ENCODE measurements around the gene SUPT20HL2. TPM values are rescaled to one million over a fixed set of nuclear protein-coding genes. Genes with fewer than 3 reads are reported as not detected.
"Not testable (repeated sequence)": the region's sequence is repeated elsewhere in the genome, so short reads cannot be mapped to it uniquely, and the experiment has no call there.

The SUPT20HL2 gene
- polyA plus RNA-seq, 3 donors, result 0.34 TPM; not detected in 2

GRCh38 chrX:24311507-24312248, 2.2 kb downstream of the SUPT20HL2 start:
- WGBS, 3 donors, result 74 to 83% (median 82%) methylated on average over 11 to 20 of the region's 22 CpGs
- H3K27ac ChIP-seq (ENCODE audit: low read depth, low read length), result not testable (repeated sequence)

DNA sequence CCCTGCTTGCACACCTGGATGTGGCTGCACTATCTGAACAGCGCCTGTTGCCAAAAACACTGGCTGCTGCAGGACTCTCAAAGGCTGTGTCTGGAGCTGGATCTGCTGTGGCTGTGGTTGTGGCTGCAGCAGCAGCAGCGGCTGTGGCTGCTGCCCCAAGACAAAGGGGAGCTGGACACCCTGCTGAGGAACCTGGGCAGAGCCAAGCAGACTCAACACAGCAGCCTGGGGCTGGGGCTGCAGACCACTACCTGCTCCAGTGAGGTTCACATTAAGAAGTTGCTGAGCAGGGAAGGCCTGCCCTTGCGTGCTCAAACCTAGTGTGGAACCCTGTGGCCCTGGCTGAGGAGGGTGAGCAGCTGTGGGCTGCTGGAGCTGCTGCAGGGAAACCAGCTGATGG, 3.0 kb downstream of the SUPT20HL2 start:
- WGBS, 3 donors, result 73 to 91% (median 76%) methylated on average over 3 of the region's 3 CpGs

DNA sequence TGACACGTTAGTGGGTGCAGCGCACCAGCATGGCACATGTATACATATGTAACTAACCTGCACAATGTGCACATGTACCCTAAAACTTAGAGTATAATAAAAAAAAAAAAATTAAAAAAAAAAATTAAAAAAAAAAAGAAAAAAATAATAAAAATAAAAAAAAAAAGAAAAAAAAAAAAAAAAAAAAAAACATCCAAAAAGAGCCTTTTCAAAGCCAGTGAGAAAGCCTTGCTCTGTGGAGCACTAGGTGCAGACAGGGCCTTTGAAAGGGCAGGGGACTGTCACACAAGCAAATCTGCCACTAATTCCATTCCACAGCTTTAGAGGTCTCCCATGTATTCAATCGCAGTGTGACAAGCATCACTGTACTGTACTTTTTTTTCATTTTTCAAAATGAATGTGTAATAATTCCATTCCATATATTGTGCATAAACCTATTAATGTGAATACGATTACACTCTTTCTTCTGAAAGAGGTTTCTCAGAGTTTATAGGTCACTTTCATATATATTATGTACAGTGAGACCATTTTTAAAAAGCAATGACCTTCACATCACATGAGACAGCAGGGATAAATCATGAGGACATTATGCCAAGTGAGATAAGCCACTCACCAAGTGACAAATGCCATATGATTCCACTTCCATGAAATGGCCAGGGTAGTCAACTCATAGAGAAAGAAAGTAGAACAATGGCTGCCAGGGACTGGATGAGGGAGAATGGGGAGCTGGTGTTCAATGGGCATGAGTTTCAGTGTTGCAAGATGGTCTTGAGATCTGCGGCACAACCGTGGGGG, 4.1 kb downstream of the SUPT20HL2 start:
- H3K27ac ChIP-seq (ENCODE audit: low read depth, low read length), result not testable (repeated sequence)
- 93 to 97% (median 97%) methylated on average over 4 to 5 of the region's 6 CpGs for WGBS, 3 donors

More for the DNA sequence above, 3.0 kb downstream of the SUPT20HL2 start:
- H3K27ac ChIP-seq (ENCODE audit: low read depth, low read length), result not testable (repeated sequence)

GRCh38 chrX:24308803-24309202, 5.1 kb downstream of the SUPT20HL2 start:
- H3K27ac ChIP-seq (ENCODE audit: low read depth, low read length), result not testable (repeated sequence)
- WGBS, 3 donors, result 89 to 92% (median 92%) methylated on average over 4 of the region's 4 CpGs

GRCh38 chrX:24306440-24306839, 7.4 kb downstream of the SUPT20HL2 start:
- 43 to 64% (median 54%) methylated on average over 6 of the region's 6 CpGs for WGBS, 3 donors
- no peak overlapping the region for H3K27ac ChIP-seq (ENCODE audit: low read depth, low read length)

- no peak overlapping the region for H3K27ac ChIP-seq (ENCODE audit: low read depth, low read length)
- 71 to 82% (median 73%) methylated on average over 5 to 7 of the region's 7 CpGs for WGBS, 3 donors
Observed at GRCh38 chrX:24305905-24306304, 8.0 kb downstream of the SUPT20HL2 start.

- no peak overlapping the region for H3K27ac ChIP-seq (ENCODE audit: low read depth, low read length)
- 79 to 100% (median 86%) methylated on average over 2 of the region's 2 CpGs for WGBS, 3 donors
Observed at GRCh38 chrX:24301806-24302205, 12.1 kb downstream of the SUPT20HL2 start.

DNA sequence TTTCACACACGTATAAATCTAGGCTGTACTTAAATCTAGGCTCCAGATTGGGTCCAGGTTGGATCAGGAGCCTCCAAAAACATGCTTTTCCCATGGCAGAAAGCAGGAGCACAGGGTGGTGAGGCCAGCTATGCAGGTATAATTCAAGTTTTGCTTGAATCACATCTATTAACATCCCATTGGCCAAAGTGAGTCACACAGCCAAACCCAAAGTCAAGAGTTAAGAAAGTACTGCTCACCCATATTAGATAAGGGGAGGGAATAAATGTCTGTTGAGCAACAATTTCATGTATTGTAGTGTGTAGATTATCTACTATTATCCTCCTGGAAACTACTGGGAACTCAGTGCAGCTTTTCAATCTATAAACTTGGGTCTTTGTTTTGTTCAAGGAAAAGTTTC, 12.8 kb downstream of the SUPT20HL2 start:
- H3K27ac ChIP-seq (ENCODE audit: low read depth, low read length), result no peak overlapping the region
- WGBS, 3 donors, result 69 to 94% (median 88%) methylated on average over 1 of the region's 1 CpG

- H3K27ac ChIP-seq (ENCODE audit: low read depth, low read length), result no peak overlapping the region
- 51 to 76% (median 52%) methylated on average over 3 of the region's 3 CpGs for WGBS, 3 donors
Observed at GRCh38 chrX:24298191-24298590, 15.7 kb downstream of the SUPT20HL2 start.

- H3K27ac ChIP-seq (ENCODE audit: low read depth, low read length), result no peak overlapping the region
- WGBS, 3 donors, result 44 to 54% (median 51%) methylated on average over 13 of the region's 13 CpGs
Observed at GRCh38 chrX:24294619-24295018, 19.2 kb downstream of the SUPT20HL2 start.

DNA sequence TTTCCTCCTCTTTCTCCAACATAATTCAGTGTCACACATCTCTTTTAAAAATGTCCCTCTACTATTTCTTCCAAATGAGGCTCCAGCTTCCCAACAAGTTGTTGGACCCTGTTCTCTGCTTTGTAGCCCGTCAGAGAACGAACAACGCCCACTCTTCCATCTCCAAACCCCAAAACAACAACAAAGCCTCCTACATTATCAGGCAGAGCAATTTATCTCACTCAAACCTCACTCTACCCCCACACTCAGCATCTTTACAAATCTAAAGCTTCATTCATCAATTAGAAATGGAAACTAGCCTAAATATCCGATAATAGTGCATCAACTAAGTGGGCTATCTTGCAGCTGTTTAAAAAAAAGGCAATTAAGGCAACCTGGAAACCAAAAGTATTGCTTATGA, 20.5 kb downstream of the SUPT20HL2 start:
- WGBS, 3 donors, result 67 to 78% (median 71%) methylated on average over 4 of the region's 4 CpGs
- no peak overlapping the region for H3K27ac ChIP-seq (ENCODE audit: low read depth, low read length)

- WGBS, 3 donors, result 70 to 76% (median 74%) methylated on average over 4 of the region's 4 CpGs
- H3K27ac ChIP-seq (ENCODE audit: low read depth, low read length), result no peak overlapping the region
Observed at GRCh38 chrX:24292353-24292752, 21.5 kb downstream of the SUPT20HL2 start.

DNA sequence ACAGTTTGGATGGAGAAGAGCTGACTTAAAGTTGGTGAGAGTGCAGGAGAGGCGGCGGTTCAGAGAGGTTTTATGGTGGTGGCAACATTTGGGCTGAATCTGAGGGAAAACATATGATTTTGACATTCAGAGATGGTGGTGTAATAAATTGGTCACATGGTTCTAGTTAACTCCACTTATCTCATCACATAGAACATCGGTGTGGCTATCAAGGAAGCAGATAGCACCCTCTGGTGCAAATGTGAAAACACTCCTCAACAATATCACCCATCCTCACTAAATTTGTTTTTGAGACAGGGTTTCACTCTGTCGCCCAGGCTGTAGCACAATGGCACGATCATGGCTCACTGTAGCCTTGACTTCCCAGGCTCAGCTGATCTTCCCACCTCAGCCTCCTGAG, 28.8 kb downstream of the SUPT20HL2 start:
- H3K27ac ChIP-seq (ENCODE audit: low read depth, low read length), result no peak overlapping the region
- 71 to 89% (median 80%) methylated on average over 5 of the region's 5 CpGs for WGBS, 3 donors

DNA sequence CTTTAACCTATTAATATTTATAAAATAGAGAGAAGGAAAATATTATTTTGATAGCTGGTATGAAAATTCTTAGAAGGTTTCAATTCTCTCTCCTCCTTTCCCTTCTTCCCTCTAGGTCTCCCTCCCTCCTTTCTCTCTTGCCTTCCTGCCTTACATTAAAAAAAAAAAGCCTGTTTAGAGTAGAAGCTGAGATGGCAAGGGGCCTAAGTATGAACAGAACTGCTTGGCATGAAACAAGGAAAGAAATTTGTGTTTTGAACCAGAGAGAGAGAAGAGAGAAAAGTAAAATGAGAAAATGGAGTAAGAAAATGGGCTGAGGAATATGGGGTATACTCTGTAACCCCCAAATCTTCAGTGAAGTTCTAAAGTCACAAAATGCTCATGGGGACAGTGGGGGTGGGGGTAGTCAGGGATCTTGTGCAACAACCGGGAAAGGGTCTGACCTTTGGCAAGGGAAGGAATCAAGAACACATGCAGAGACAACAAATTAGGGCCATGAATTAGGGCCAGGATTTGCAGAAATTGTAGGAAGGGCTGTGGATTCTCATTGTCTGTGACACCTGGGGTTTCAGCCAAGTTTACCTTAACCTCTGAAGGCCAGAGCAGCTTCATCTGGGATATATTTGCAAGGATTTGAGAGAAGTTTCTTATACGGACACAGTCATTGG, 30.6 kb downstream of the SUPT20HL2 start:
- WGBS, 3 donors, result 53 to 89% (median 56%) methylated on average over 2 of the region's 2 CpGs
- no peak overlapping the region for H3K27ac ChIP-seq (ENCODE audit: low read depth, low read length)

GRCh38 chrX:24282381-24283126, 31.3 kb downstream of the SUPT20HL2 start:
- WGBS, 3 donors, result 8 to 36% (median 18%) methylated on average over 12 of the region's 12 CpGs
- no peak overlapping the region for H3K27ac ChIP-seq (ENCODE audit: low read depth, low read length)

DNA sequence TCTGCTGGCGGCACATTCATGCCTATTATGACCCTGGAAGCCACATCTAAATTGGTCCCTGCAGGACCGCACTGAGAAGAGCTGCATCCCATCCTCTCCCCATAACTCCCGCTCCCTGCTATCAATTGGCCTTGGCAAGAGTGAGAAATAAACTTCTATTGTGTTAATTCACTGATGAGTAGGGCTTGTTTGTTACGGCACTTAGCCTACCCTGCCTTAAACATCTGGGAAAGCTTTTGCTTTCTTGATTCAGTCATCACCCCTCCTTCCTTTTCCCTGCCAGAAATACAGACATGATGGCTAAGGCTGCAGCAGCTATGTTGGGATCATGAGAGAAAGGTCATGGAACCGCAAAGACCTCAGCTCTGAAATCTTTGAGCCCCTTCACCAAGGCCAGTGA, 36.5 kb downstream of the SUPT20HL2 start:
- H3K27ac ChIP-seq (ENCODE audit: low read depth, low read length), result no peak overlapping the region
- WGBS, 3 donors, result 87 to 96% (median 93%) methylated on average over 5 of the region's 5 CpGs

DNA sequence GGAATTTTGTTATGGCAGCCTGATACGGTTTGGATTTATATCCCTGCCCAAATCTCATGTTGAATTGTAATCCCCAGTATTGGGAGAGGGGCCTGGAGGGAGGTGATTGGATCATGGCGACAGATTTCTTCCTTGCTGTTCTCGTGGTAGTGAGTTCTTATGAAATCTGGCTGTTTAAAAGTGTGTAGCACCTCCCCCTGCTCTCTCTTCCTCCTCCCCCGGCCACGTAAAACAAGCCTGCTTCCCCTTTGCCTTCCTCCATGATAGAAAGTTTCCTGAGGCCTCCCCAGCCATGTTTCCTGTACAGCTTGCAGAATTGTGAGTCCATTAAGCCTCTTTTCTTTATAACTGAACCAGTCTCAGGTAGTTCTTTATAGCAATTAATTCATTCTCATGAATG, 37.9 kb downstream of the SUPT20HL2 start:
- no peak overlapping the region for H3K27ac ChIP-seq (ENCODE audit: low read depth, low read length)
- 40 to 69% (median 40%) methylated on average over 4 to 5 of the region's 5 CpGs for WGBS, 3 donors

GRCh38 chrX:24271262-24271661, 42.6 kb downstream of the SUPT20HL2 start:
- no peak overlapping the region for H3K27ac ChIP-seq (ENCODE audit: low read depth, low read length)

DNA sequence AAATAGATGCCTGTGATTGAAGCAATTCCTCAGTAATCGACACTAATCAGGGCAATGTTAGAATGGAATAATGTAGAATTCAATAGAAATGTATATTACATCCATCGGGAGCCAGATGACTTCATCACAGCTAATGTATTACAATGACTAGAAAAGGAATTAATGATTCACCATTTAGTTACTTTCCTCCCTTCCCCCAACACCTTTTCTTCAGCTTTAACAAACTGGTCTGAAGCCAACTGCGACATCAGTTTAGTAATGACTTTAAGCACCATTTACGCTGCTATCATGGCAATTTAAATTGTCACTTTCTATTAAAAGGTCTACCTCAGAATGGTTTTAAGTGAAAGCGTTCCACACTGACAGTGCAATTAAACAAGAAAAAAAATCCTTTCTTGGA, 45.1 kb downstream of the SUPT20HL2 start:
- WGBS, 3 donors, result 93 to 96% (median 93%) methylated on average over 5 of the region's 5 CpGs
- no peak overlapping the region for H3K27ac ChIP-seq (ENCODE audit: low read depth, low read length)

Data from adipose tissue (tissue), 3 donors.